K562 (cell line): Measurements from ENCODE around the gene GAK. TPM values are rescaled to one million over a fixed set of nuclear protein-coding genes. Genes with fewer than 3 reads are reported as not detected.

Experiments used
- ATAC-seq: fragments of 200-7000 bp; cut with Tn5 transposase; 3 replicates; pipeline ENCODE4 v1.9.1; 2020; ENCODE audit warnings: moderate library complexity
- BruUV-seq: library from RNA; stranded (reverse); fragments of 400-500 nt; replicated peaks from 2 replicates; lab custom pipeline; 2021; lab: Mats Ljungman, UMichigan
- CTCF ChIA-PET: fragments of 300-600 bp; formaldehyde crosslinking; extraction: SDS; loops from one replicate; lab custom pipeline; 2021; ENCODE audit warnings: low intra/inter-chr PET ratio; lab: Yijun Ruan, JAX
- POLR2A ChIA-PET: fragments of 300-600, 350-650 bp; sonication (Branson Sonifier 250); formaldehyde crosslinking; extraction: SDS; loops from one replicate; lab custom pipeline; 2021; ENCODE audit warnings: antibody characterized with exemption, inconsistent platforms; lab: Yijun Ruan, JAX
- DNase-seq, 4 experiments: peaks; one replicate each; pipeline versions ENCODE4 v3.0.0 to v3.0.0-alpha.2; 2011 to 2018; ENCODE audit warnings: low spot score in 3 of 4, mixed read lengths in 3 of 4; ENCODE audit errors: extremely low read depth in 1 of 4
- FAIRE-seq: peaks from 2 replicates; lab custom pipeline; 2011; peaks lifted over from hg19 to GRCh38; lab: Jason Lieb, UNC
- H2AFZ ChIP-seq: 2 replicates; pipeline ENCODE4 v1.6.0; 2011; ENCODE audit warnings: low read depth, low read length, control low read depth, inconsistent platforms
- H3K27ac ChIP-seq: fragments of 200-600 bp; 3 replicates; pipeline ENCODE4 v1.8.0; 2011; ENCODE audit warnings: low read depth, mild to moderate bottlenecking, control low read depth, inconsistent platforms, low read length, moderate library complexity, mixed read lengths; ENCODE audit errors: extremely low read depth
- H3K27me3 ChIP-seq, 2 experiments: fragments of 300-600 bp in 1 of 2; 2 replicates in 1 of 2; 3 replicates in 1 of 2; pipeline versions ENCODE4 v1.6.0 to v1.8.0; 2011; ENCODE audit warnings: inconsistent platforms in 2 of 2, low read length in 2 of 2, mild to moderate bottlenecking in 1 of 2, mixed read lengths in 1 of 2, moderate library complexity in 1 of 2; ENCODE audit not compliant: control insufficient read depth in 2 of 2, insufficient read depth in 2 of 2
- H3K36me3 ChIP-seq: fragments of 300-600 bp; 3 replicates; pipeline ENCODE4 v1.8.0; 2011; ENCODE audit warnings: mild to moderate bottlenecking, low read length, inconsistent platforms; ENCODE audit not compliant: control insufficient read depth, insufficient read depth
- H3K4me1 ChIP-seq, 2 experiments: fragments of 200-600 bp in 1 of 2; replicated peaks in 1 of 2; 2 replicates in 1 of 2; 3 replicates in 1 of 2; pipeline versions ENCODE4 v1.5.1 to v1.8.0; 2011; ENCODE audit warnings: inconsistent platforms in 2 of 2, low read length in 2 of 2, mild to moderate bottlenecking in 1 of 2, mixed read lengths in 1 of 2, moderate library complexity in 1 of 2; ENCODE audit not compliant: control insufficient read depth in 2 of 2, insufficient read depth in 2 of 2
- H3K4me2 ChIP-seq: 2 replicates; pipeline ENCODE4 v1.6.1; 2011; ENCODE audit warnings: low read length, control low read depth, inconsistent platforms, mixed read lengths; ENCODE audit not compliant: insufficient read depth
- H3K4me3 ChIP-seq: fragments of 200-600 bp; sonication (generic), shearing (Covaris generic); 2 replicates; pipeline ENCODE4 v1.5.1; 2016; ENCODE audit warnings: control low read depth, inconsistent platforms
- H3K79me2 ChIP-seq: fragments of 200-600 bp; 3 replicates; pipeline ENCODE4 v1.8.0; 2011; ENCODE audit warnings: low read length, inconsistent platforms; ENCODE audit not compliant: control insufficient read depth, insufficient read depth
- H3K9ac ChIP-seq, 2 experiments: 2 replicates each; pipeline versions ENCODE4 v1.6.0 to v1.6.1; 2011; ENCODE audit warnings: low read depth in 2 of 2, low read length in 2 of 2, control low read depth in 1 of 2, inconsistent platforms in 1 of 2, mild to moderate bottlenecking in 1 of 2, mixed read lengths in 1 of 2; ENCODE audit not compliant: insufficient read depth in 1 of 2
- H3K9me1 ChIP-seq: one replicate; pipeline ENCODE4 v1.6.0; 2011; ENCODE audit warnings: inconsistent platforms, mild to moderate bottlenecking, low read length, moderate library complexity; ENCODE audit not compliant: control insufficient read depth, insufficient read depth
- H3K9me3 ChIP-seq: replicated peaks from 2 replicates; pipeline ENCODE4 v1.5.1; 2011; ENCODE audit warnings: low read depth, low read length, inconsistent platforms; ENCODE audit not compliant: control insufficient read depth, insufficient read depth
- H4K20me1 ChIP-seq: replicated peaks from 2 replicates; pipeline ENCODE4 v1.6.1; 2011; ENCODE audit warnings: low read length, inconsistent platforms, mixed read lengths; ENCODE audit not compliant: control insufficient read depth, insufficient read depth
- CHD2 ChIP-seq: IDR thresholded peaks from 2 replicates; pipeline ENCODE4 v1.6.1; 2011; ENCODE audit warnings: low read depth, low read length
- CTBP1 ChIP-seq: fragments of 450-650 bp; IDR thresholded peaks from 2 replicates; pipeline ENCODE4 v1.6.1; 2016; ENCODE audit warnings: borderline replicate concordance
- NR4A1 ChIP-seq, 2 experiments: fragments of 250-450 bp in 1 of 2; fragments of 450-650 bp in 1 of 2; sonication (Bioruptor Pico) in 1 of 2; IDR thresholded peaks; 2 replicates each; pipeline versions ENCODE4 v1.4.0 to v1.6.1; 2016 to 2020; ENCODE audit warnings: mild to moderate bottlenecking in 2 of 2, missing compliant biosample characterization in 1 of 2, missing genetic modification characterization in 1 of 2, moderate library complexity in 1 of 2
- POLR2G ChIP-seq: fragments of 200-400 bp; formaldehyde crosslinking; IDR thresholded peaks from 2 replicates; pipeline ENCODE4 v1.6.1; 2017; ENCODE audit warnings: low read depth, mild to moderate bottlenecking, antibody characterized with exemption, low read length, moderate library complexity
- ZNF282 ChIP-seq: sonication (generic); formaldehyde crosslinking; IDR thresholded peaks from 2 replicates; pipeline ENCODE4 v1.8.1; 2023; ENCODE audit warnings: missing genetic modification reagents
- WGBS: fragments of 100-300 bp; shearing (Covaris generic); methylation state at CpG from one replicate; pipeline ENCODE4 v1.1.6; 2016; ENCODE audit warnings: low coverage, mixed read lengths; ENCODE audit not compliant: insufficient coverage; ENCODE audit errors: missing lambda C conversion rate; 5-methylcytosine and 5-hydroxymethylcytosine counted together
- in situ Hi-C: fragments of 300-500 bp; cut with MboI; formaldehyde crosslinking; loops from 4 replicates; pipeline ENCODE4 v1.15.0; 2018; ENCODE audit warnings: inconsistent platforms, mixed read lengths
- intact Hi-C: fragments of 100-400 bp; cut with micrococcal nuclease; formaldehyde crosslinking; loops from 2 replicates; pipeline ENCODE4 v1.14.2; 2022
- polyA plus RNA-seq, 8 experiments: library from polyadenylated mRNA; depleted of rRNA in 4 of 8; stranded (reverse) in 5 of 8; unstranded in 3 of 8; fragments of >200 nt; fragmentation: Nextera tagmentation in 2 of 8; fragmentation: Illumina TruSeq in 1 of 8; extraction: Ambion mirVana in 2 of 8; extraction: Trizol in 1 of 8; gene quantifications; 2 replicates each; pipeline versions ENCODE4 v1.2.1 to v1.2.3, GENCODE V29; 2011 to 2014; ENCODE audit warnings: inconsistent platforms in 1 of 8, missing spikeins in 1 of 8
- total RNA-seq, 7 experiments: library from RNA; depleted of rRNA in 6 of 7; stranded (reverse); fragments of >200 nt in 6 of 7; fragmentation: Illumina TruSeq in 2 of 7; extraction: Trizol in 2 of 7; gene quantifications; 2 replicates each; pipeline versions ENCODE4 v1.2.1 to v1.2.3, GENCODE V29; 2011 to 2021; ENCODE audit warnings: low replicate concordance in 1 of 7
- TF ChIP-seq, protein P1 (sequence below): fragments of 250-450 bp; sonication (Bioruptor Pico); IDR thresholded peaks from 2 replicates; pipeline ENCODE4 v1.4.0; 2020; ENCODE audit warnings: mild to moderate bottlenecking, moderate library complexity, borderline replicate concordance

GAK gene
- total and polyA plus RNA-seq, 9 of the 15 experiments (the other 6 are each of a cell fraction or from before 2014, with no cell fraction given) = 1.3 to 102 (median 16.2) TPM

DNA sequence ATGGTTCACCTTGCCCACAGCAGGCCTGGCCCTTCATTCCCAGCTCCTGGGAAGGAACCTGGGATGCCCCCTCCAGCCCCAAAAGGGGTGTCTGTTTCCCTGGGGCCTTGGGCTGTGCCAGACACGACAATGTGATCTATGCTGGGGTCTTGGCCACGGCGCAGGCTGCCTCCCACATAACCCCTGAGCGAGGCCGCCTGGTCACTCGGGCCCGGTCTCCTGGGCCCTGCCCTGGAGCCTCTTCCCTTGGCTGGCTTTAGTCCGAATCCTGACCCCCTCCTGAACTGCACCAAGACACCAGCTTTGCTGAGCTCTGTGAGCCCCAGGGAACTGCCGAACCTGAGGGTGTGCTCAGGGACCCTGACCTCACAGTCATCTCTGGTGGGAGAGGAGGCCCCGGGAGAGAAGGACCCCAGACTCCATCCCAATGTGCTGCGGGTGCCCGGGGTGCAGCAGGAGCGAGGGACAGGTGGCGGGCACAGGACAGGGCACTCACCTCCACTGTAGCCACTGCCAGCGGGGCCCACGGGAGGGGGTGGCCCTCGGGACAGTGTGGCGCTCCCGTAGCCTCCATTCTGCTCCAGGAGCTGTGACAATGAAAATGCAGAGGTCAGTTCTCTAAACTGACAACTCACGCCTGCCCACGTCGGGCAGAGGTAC is 42.0 kb downstream of the GAK start:
- peaks cover 0 to 22% of the 10 kb centered on the region in 2 experiments; a peak in 1 of 5 replicates for H3K4me1 ChIP-seq
- no TSS peak for BruUV-seq
- ChIA-PET CTCF (no interaction called here), POLR2A (interaction anchor here (0.6 kb wide), 1 partner anchor 311 kb away, joined by 3 read pairs; no protein-coding TSS in a partner anchor)
- H2AFZ ChIP-seq = no peak overlapping the region
- H3K9me1 ChIP-seq = no peaks in the 10 kb centered on the region
- no peak for FAIRE-seq
- no peak for ATAC-seq
- no peaks in the 10 kb centered on the region for H3K27me3 ChIP-seq
- in situ Hi-C loops = no loop called here
- H3K36me3 ChIP-seq = peaks cover 81% of the 10 kb centered on the region; the same call in 2 of the 3 replicates
- no peak for DNase-seq
- WGBS = 96% methylated on average over 12 of the region's 22 CpGs
- intact Hi-C loops = no loop called here
- H4K20me1 ChIP-seq = no peaks in the 10 kb centered on the region
- H3K79me2 ChIP-seq = no peaks in the 10 kb centered on the region
- no peak overlapping the region for H3K27ac ChIP-seq
- TF ChIP-seq POLR2G (peak; percentile 24; the same call in 1 of the 2 replicates), ZNF282 (CRISPR knock-in tag) (no peak)
- TF ChIP-seq, all 486 proteins: peak for 1
- Histone ChIP-seq H3K9ac (no peak overlapping the region), H3K9me3 (peaks cover 6% of the 10 kb centered on the region), H3K4me3 (no peak overlapping the region), H3K4me2 (no peak overlapping the region)

DNA sequence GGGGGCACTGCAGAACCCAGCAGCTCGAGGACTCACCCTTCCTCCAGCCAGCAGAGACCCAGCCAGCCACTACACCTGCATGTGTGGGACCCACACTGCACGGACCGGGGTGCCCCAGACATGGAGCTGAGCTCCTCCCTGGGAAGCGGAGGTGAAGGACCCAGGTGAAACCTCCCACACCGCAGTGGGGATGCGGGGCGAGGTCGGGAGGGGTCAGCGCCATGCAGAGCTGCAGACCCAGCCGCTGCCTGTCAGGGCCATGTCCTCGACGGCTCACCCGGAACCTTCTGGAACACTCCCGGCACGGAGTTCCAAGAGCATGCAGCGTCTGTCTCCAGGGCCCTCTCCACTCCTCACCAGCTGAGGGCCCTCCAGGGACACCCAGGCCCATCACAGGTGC is 42.6 kb downstream of the GAK start:
- Histone ChIP-seq H3K27me3 (no peaks in the 10 kb centered on the region), H3K9me3 (peaks cover 6% of the 10 kb centered on the region), H3K36me3 (peaks cover 83% of the 10 kb centered on the region; the same call in 2 of the 3 replicates)
- ATAC-seq = no peak
- 97% methylated on average over 4 of the region's 16 CpGs for WGBS
- TF ChIP-seq CTBP1 = no peak
- no peak for TF ChIP-seq NR4A1 (CRISPR knock-in tag; IDR thresholded peaks at IDR 0.05)
- TF ChIP-seq NR4A1 (tag; IDR thresholded peaks at IDR 0.05) = no peak
- TF ChIP-seq CHD2 = no peak
- TF ChIP-seq, protein P1, sequence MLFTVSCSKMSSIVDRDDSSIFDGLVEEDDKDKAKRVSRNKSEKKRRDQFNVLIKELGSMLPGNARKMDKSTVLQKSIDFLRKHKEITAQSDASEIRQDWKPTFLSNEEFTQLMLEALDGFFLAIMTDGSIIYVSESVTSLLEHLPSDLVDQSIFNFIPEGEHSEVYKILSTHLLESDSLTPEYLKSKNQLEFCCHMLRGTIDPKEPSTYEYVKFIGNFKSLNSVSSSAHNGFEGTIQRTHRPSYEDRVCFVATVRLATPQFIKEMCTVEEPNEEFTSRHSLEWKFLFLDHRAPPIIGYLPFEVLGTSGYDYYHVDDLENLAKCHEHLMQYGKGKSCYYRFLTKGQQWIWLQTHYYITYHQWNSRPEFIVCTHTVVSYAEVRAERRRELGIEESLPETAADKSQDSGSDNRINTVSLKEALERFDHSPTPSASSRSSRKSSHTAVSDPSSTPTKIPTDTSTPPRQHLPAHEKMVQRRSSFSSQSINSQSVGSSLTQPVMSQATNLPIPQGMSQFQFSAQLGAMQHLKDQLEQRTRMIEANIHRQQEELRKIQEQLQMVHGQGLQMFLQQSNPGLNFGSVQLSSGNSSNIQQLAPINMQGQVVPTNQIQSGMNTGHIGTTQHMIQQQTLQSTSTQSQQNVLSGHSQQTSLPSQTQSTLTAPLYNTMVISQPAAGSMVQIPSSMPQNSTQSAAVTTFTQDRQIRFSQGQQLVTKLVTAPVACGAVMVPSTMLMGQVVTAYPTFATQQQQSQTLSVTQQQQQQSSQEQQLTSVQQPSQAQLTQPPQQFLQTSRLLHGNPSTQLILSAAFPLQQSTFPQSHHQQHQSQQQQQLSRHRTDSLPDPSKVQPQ (CRISPR knock-in tag) = no peak
- TF ChIP-seq, all 486 proteins: peak for 0
- no peak overlapping the region for H3K27ac ChIP-seq
- BruUV-seq = no TSS peak
- H3K4me1 ChIP-seq = peaks cover 0 to 21% of the 10 kb centered on the region in 2 experiments; a peak in 1 of 5 replicates
- DNase-seq (no peak), FAIRE-seq (no peak)
- H3K4me3 ChIP-seq = no peak overlapping the region
- intact Hi-C loops (no loop called here), in situ Hi-C loops (no loop called here)
- no peak overlapping the region; a peak in 1 of 4 replicates for H3K9ac ChIP-seq
- no peak overlapping the region for H2AFZ ChIP-seq
- POLR2A ChIA-PET = interaction anchor here (0.6 kb wide), 1 partner anchor 312 kb away, joined by 3 read pairs; no protein-coding TSS in a partner anchor
- no peaks in the 10 kb centered on the region for H4K20me1 ChIP-seq
- CTCF ChIA-PET = no interaction called here
- no peak overlapping the region for H3K4me2 ChIP-seq
- H3K9me1 ChIP-seq = no peaks in the 10 kb centered on the region
- H3K79me2 ChIP-seq = no peaks in the 10 kb centered on the region
